Adrenal gland (tissue), 12 donors: ENCODE results near the gene SLC15A1. TPM values are rescaled to one million over a fixed set of nuclear protein-coding genes. Genes with fewer than 3 reads are reported as not detected.

Experiments used
- DNase-seq, 7 donors: peaks; one replicate each; pipeline ENCODE4 v3.0.0-alpha.2; 2019 to 2020
- H3K27ac ChIP-seq, 5 donors: fragments of 200-600 bp; sonication (generic) in 4 of 5; 1 replicate in 3 of 5; 2 replicates in 2 of 5; pipeline versions ENCODE4 v1.5.1 to v1.8.0; 2016 to 2020; ENCODE audit warnings: mild to moderate bottlenecking in 1 of 5
- H3K27me3 ChIP-seq: fragments of 200-600 bp; 2 replicates; pipeline ENCODE4 v1.8.0; 2021
- H3K36me3 ChIP-seq, 2 donors: fragments of 200-600 bp; replicated peaks in 1 of 2; 1 replicate in 1 of 2; 2 replicates in 1 of 2; pipeline versions ENCODE4 v1.5.1 to v1.8.0; 2018 to 2022
- H3K4me1 ChIP-seq, 2 donors: fragments of 200-600 bp; replicated peaks in 1 of 2; 1 replicate in 1 of 2; 2 replicates in 1 of 2; pipeline versions ENCODE4 v1.5.1 to v1.8.0; 2018 to 2021
- H3K4me3 ChIP-seq, 4 donors: fragments of 200-600 bp; sonication (generic) in 3 of 4; one replicate each; pipeline ENCODE4 v1.5.1; 2016 to 2018
- H3K9me3 ChIP-seq, 3 donors: fragments of 200-600 bp; sonication (generic) in 1 of 3; replicated peaks in 1 of 3; 1 replicate in 2 of 3; 2 replicates in 1 of 3; pipeline versions ENCODE4 v1.5.1 to v1.8.0; 2016 to 2021
- CTCF ChIP-seq, 6 experiments: fragments of 450-650 bp in 4 of 6; fragments of 200-600 bp in 2 of 6; sonication (generic) in 1 of 6; IDR thresholded peaks; 1 replicate in 5 of 6; 2 replicates in 1 of 6; pipeline versions ENCODE4 v1.5.1 to v1.8.0; 2016 to 2021; ENCODE audit warnings: antibody characterized with exemption in 6 of 6, mild to moderate bottlenecking in 2 of 6, moderate library complexity in 1 of 6
- POLR2A ChIP-seq, 2 donors: fragments of 450-650 bp; IDR thresholded peaks; one replicate each; pipeline ENCODE4 v1.6.1; 2017; ENCODE audit warnings: antibody characterized with exemption in 2 of 2, mild to moderate bottlenecking in 2 of 2, moderate library complexity in 1 of 2
- WGBS, 4 donors: extraction: QIAGEN DNeasy Blood & Tissue Kit in 2 of 4; methylation state at CpG; one replicate each; pipeline versions ENCODE4 v1.1.5 to v1.1.7; 2013 to 2017; 5-methylcytosine and 5-hydroxymethylcytosine counted together
- intact Hi-C, 2 donors: fragments of 100-400 bp; cut with DNase I; formaldehyde crosslinking; loops; one replicate each; pipeline versions ENCODE4 v1.14.1 to v1.15.0; 2022 to 2023
- polyA plus RNA-seq, 3 donors: library from polyadenylated mRNA; stranded (reverse); fragments of 200-250 nt in 2 of 3; fragments of 350-450 nt in 1 of 3; fragmentation: Illumina TruSeq in 1 of 3; extraction: RNeasy Lipid Tissue Mini Kit (QIAGEN cat#74804) in 1 of 3; gene quantifications; one replicate each; pipeline ENCODE4 v1.2.3, GENCODE V29; 2013 to 2014
- total RNA-seq, 9 donors: library from RNA; depleted of rRNA in 4 of 9; stranded (reverse); fragments of >200 nt in 4 of 9; fragments of 120-200 nt in 1 of 9; fragmentation: NEBNext Ultra II Directional in 1 of 9; extraction: Animal tissue kit (Norgen Biotek cat#: 25700) in 1 of 9; gene quantifications; one replicate each; pipeline versions ENCODE4 v1.1.0 to v1.2.4, GENCODE V29; 2013 to 2023
- donor health status: healthy with polysubstance abuse.
- donor health status: Bipolar disorder and iron deficiency.
- donor health status: DM: yes; HTN: yes; CAD: no.
- donor health status: DM: no; HTN: no; CAD: no.
- donor health status: DM: no; HTN: no; CAD: no.
- donor health status: DM: yes; HTN: yes; CAD: no.

Gene SLC15A1
- total and polyA plus RNA-seq, 12 donors, result 0.06 to 0.17 (median 0.07) TPM; not detected in 8

- H3K4me1 ChIP-seq, result no peaks in the 10 kb centered on the region
- intact Hi-C loops, result no loop called here
- no peaks in the 10 kb centered on the region for H3K36me3 ChIP-seq
- H3K27me3 ChIP-seq, result no peaks in the 10 kb centered on the region
- H3K27ac ChIP-seq, result no peak overlapping the region
- DNase-seq, result no peak
- TF ChIP-seq POLR2A (IDR thresholded peaks at IDR 0.05) (no peak), CTCF (IDR thresholded peaks at IDR 0.05) (no peak)
- no peak overlapping the region for H3K4me3 ChIP-seq
- no peaks in the 10 kb centered on the region for H3K9me3 ChIP-seq
Observed at GRCh38 chr13:98665638-98665995, 86.9 kb downstream of the SLC15A1 start.

GRCh38 chr13:98664924-98665637, 87.4 kb downstream of the SLC15A1 start:
- whole genome bisulfite sequencing, 4 donors, result 47 to 58% (median 56%) methylated on average over 3 of the region's 3 CpGs
- Histone ChIP-seq H3K4me3 (no peak overlapping the region), H3K27me3 (no peaks in the 10 kb centered on the region), H3K36me3 (no peaks in the 10 kb centered on the region), H3K4me1 (no peaks in the 10 kb centered on the region), H3K27ac (no peak overlapping the region), H3K9me3 (no peaks in the 10 kb centered on the region)
- intact Hi-C loops, result no loop called here
- TF ChIP-seq CTCF (IDR thresholded peaks at IDR 0.05), result no peak
- no peak for TF ChIP-seq POLR2A (IDR thresholded peaks at IDR 0.05)
- no peak for DNase-seq

- no peaks in the 10 kb centered on the region for H3K36me3 ChIP-seq
- 89 to 100% (median 94%) methylated on average over 1 of the region's 1 CpG for WGBS, 4 donors
- no peaks in the 10 kb centered on the region for H3K27me3 ChIP-seq
- no peak overlapping the region for H3K4me3 ChIP-seq
- no peaks in the 10 kb centered on the region for H3K9me3 ChIP-seq
- no peaks in the 10 kb centered on the region for H3K4me1 ChIP-seq
- intact Hi-C loops, result no loop called here
- no peak for TF ChIP-seq POLR2A (IDR thresholded peaks at IDR 0.05)
- no peak for TF ChIP-seq CTCF (IDR thresholded peaks at IDR 0.05)
- DNase-seq, result no peak
- no peak overlapping the region for H3K27ac ChIP-seq
Observed at GRCh38 chr13:98664510-98664909, 88.0 kb downstream of the SLC15A1 start.

- peak in 2 of 7 donors; percentile 8 to 33 for DNase-seq
- TF ChIP-seq POLR2A (IDR thresholded peaks at IDR 0.05) (no peak), CTCF (IDR thresholded peaks at IDR 0.05) (no peak)
- intact Hi-C loops, result no loop called here
- H3K4me1 ChIP-seq, result no peaks in the 10 kb centered on the region
- no peak overlapping the region for H3K4me3 ChIP-seq
- 63 to 72% (median 69%) methylated on average over 9 to 11 of the region's 11 CpGs for WGBS, 4 donors
- H3K27me3 ChIP-seq, result no peaks in the 10 kb centered on the region
- no peak overlapping the region for H3K27ac ChIP-seq
- H3K36me3 ChIP-seq, result no peaks in the 10 kb centered on the region
- no peaks in the 10 kb centered on the region for H3K9me3 ChIP-seq
Observed at GRCh38 chr13:98664047-98664446, 88.4 kb downstream of the SLC15A1 start.
